ENCODE measurements around the gene DEDD. TPM values are rescaled to one million over a fixed set of nuclear protein-coding genes. Genes with fewer than 3 reads are reported as not detected.
A peak's percentile ranks its signal among the peaks of the same experiment; 100 is the strongest.

Gene DEDD, protein sequence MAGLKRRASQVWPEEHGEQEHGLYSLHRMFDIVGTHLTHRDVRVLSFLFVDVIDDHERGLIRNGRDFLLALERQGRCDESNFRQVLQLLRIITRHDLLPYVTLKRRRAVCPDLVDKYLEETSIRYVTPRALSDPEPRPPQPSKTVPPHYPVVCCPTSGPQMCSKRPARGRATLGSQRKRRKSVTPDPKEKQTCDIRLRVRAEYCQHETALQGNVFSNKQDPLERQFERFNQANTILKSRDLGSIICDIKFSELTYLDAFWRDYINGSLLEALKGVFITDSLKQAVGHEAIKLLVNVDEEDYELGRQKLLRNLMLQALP
- 49.3 TPM for polyA plus RNA-seq (2012; ENCODE audit: insufficient read length, low read depth)

DNA sequence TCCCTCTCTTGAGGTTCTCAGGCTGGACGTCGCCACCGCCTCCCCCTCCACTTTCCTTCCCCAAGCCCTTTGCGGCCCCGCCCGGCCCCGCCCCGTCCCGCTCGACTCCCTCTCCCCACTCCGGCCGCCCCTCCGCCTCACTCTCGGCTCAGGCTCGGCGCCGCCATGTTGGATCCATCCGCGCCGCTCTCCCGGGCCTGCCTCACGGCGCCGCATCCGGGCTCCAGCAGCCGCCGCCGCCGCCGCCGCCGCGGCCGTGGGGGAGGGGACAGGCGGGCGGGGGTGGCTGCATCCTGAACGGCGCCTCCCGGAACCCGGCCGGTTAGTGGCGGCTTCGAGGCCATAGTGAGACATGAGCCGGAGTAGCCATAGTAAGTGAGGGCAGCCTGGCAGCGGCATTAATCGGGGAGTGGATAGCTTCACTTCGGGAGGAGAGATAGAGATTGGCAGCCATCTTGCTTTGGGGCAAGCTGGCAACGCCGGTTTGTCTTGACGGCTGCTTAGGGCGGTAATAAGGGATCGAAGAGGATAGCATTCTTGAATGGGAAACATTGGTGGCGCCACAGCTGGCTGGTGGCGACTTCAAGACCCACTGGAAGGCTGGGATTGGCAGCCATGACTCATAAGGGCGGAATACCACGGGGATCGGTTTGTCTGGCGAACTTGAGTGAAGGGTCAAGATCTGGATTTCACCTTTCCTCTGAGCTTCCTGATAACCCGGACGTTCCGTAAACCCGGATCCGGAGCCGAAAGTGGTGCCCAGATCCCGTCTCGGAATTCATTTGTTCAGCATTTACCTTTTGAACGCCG, at the start of gene DEDD:
Gene DEDD (minus strand): TSS at position 258 of the 810 bp plus-strand sequence. CDS start 8,205 bp downstream, outside the sequence.
- TF ChIP-seq, protein P1, sequence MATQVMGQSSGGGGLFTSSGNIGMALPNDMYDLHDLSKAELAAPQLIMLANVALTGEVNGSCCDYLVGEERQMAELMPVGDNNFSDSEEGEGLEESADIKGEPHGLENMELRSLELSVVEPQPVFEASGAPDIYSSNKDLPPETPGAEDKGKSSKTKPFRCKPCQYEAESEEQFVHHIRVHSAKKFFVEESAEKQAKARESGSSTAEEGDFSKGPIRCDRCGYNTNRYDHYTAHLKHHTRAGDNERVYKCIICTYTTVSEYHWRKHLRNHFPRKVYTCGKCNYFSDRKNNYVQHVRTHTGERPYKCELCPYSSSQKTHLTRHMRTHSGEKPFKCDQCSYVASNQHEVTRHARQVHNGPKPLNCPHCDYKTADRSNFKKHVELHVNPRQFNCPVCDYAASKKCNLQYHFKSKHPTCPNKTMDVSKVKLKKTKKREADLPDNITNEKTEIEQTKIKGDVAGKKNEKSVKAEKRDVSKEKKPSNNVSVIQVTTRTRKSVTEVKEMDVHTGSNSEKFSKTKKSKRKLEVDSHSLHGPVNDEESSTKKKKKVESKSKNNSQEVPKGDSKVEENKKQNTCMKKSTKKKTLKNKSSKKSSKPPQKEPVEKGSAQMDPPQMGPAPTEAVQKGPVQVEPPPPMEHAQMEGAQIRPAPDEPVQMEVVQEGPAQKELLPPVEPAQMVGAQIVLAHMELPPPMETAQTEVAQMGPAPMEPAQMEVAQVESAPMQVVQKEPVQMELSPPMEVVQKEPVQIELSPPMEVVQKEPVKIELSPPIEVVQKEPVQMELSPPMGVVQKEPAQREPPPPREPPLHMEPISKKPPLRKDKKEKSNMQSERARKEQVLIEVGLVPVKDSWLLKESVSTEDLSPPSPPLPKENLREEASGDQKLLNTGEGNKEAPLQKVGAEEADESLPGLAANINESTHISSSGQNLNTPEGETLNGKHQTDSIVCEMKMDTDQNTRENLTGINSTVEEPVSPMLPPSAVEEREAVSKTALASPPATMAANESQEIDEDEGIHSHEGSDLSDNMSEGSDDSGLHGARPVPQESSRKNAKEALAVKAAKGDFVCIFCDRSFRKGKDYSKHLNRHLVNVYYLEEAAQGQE (IDR thresholded peaks at IDR 0.05; ENCODE audit: insufficient read depth in 1 of 2, low read depth in 2 of 2, low read length in 2 of 2): peak in 1 of 2 experiments; percentile 26; a peak in 1 of 4 replicates
- TF ChIP-seq POLR2AphosphoS5 (IDR thresholded peaks at IDR 0.05; ENCODE audit: low read depth, low read length) (no peak; the same call in 1 of the 2 replicates), TAF1 (IDR thresholded peaks at IDR 0.05; ENCODE audit: borderline replicate concordance, insufficient read depth, low read length) (no peak), SIN3A (IDR thresholded peaks at IDR 0.05; ENCODE audit: borderline replicate concordance, insufficient read depth, low read length) (no peak), FOXP2 (optimal IDR thresholded peaks at IDR 0.05; ENCODE audit: borderline replicate concordance, extremely low read depth, extremely low read length, insufficient read depth) (peak; percentile 75)

DNA sequence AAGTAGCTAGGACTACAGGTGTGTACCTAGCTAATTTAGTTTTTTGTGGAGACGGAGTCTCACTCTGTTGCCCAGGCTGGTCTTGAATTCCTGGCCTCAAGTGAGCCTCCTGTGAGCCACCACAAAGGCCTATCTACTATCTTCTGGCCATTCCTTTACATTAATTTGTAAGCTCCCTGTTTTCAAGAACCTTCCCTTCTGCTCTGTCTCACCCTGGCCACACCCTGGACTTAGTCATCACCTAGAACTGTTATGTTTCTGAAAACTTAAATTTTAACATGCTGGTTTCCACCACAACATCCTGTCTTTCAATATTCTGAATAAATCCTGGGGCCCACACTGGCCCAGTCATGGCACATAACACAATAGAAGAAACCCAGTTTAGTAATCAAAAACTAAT, 49.7 kb upstream of the DEDD start:
- TF ChIP-seq POLR2AphosphoS5 (IDR thresholded peaks at IDR 0.05; ENCODE audit: low read depth, low read length) (no peak), TAF1 (IDR thresholded peaks at IDR 0.05; ENCODE audit: borderline replicate concordance, insufficient read depth, low read length) (no peak), FOXP2 (optimal IDR thresholded peaks at IDR 0.05; ENCODE audit: borderline replicate concordance, extremely low read depth, extremely low read length, insufficient read depth) (no peak), SIN3A (IDR thresholded peaks at IDR 0.05; ENCODE audit: borderline replicate concordance, insufficient read depth, low read length) (no peak)
- TF ChIP-seq, protein P1 (IDR thresholded peaks at IDR 0.05; ENCODE audit: insufficient read depth in 1 of 2, low read depth in 2 of 2, low read length in 2 of 2): no peak

DNA sequence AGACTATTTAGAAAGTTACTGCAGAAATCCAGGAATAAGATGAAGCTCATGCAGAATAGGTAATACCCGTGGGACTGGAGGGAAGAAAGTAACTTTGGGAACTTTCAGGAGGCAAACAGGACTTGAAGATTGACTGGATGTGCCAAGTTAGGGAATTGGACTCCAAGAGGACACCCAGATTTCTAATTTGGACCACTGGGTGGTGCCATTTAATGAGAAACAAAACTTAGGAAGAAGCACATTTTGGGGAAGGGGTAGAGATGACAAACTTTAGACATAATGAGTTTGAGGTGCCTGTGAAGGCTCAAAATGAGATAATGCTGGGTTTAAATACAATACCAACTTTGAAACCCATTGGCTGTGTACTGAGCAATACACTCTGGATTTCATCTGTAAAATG, 48.2 kb upstream of the DEDD start:
- TF ChIP-seq, protein P1 (IDR thresholded peaks at IDR 0.05; ENCODE audit: insufficient read depth in 1 of 2, low read depth in 2 of 2, low read length in 2 of 2): no peak
- TF ChIP-seq POLR2AphosphoS5 (IDR thresholded peaks at IDR 0.05; ENCODE audit: low read depth, low read length): no peak
- no peak for TF ChIP-seq FOXP2 (optimal IDR thresholded peaks at IDR 0.05; ENCODE audit: borderline replicate concordance, extremely low read depth, extremely low read length, insufficient read depth)
- TF ChIP-seq SIN3A (IDR thresholded peaks at IDR 0.05; ENCODE audit: borderline replicate concordance, insufficient read depth, low read length): no peak

DNA sequence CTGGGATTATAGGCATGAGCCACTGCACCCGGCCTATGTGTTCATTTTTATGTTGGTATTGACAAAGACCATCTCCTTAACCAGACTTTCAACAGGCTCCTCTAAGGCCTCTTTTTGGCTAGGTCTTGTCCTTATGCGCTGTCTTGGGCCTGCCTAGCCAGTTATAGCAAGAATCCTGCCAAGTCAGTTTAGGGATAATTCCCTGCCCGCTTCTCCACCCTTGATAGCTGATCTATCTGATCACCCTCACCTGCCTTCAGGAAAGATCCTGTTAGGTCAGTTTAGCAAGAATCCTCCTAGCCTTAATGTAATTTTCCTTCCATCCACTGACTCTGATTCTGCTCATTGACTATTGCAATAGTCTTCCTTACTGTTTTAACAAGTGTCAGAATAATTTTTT, 47.2 kb upstream of the DEDD start:
- no peak for TF ChIP-seq TAF1 (IDR thresholded peaks at IDR 0.05; ENCODE audit: borderline replicate concordance, insufficient read depth, low read length)
- TF ChIP-seq POLR2AphosphoS5 (IDR thresholded peaks at IDR 0.05; ENCODE audit: low read depth, low read length): no peak
- TF ChIP-seq, protein P1 (IDR thresholded peaks at IDR 0.05; ENCODE audit: insufficient read depth in 1 of 2, low read depth in 2 of 2, low read length in 2 of 2): no peak
- TF ChIP-seq FOXP2 (optimal IDR thresholded peaks at IDR 0.05; ENCODE audit: borderline replicate concordance, extremely low read depth, extremely low read length, insufficient read depth): no peak
- no peak for TF ChIP-seq SIN3A (IDR thresholded peaks at IDR 0.05; ENCODE audit: borderline replicate concordance, insufficient read depth, low read length)

Data from PFSK-1 (cell line).